ENCODE data around the gene RTP3. TPM values are rescaled to one million over a fixed set of nuclear protein-coding genes. Genes with fewer than 3 reads are reported as not detected.
A peak's percentile ranks its signal among the peaks of the same experiment; 100 is the strongest.
"Not testable (repeated sequence)": the region's sequence is repeated elsewhere in the genome, so short reads cannot be mapped to it uniquely, and the experiment has no call there.

Gene RTP3
- total RNA-seq, 1 donor = not detected

- no peak for DNase-seq (ENCODE audit: low read depth)
- no peak for TF ChIP-seq CTCF (IDR thresholded peaks at IDR 0.05; ENCODE audit: insufficient read depth, low read length)
- H3K4me3 ChIP-seq (ENCODE audit: low read depth, low read length) = no peak overlapping the region
Measured at GRCh38 chr3:46489381-46489780, 8.4 kb upstream of the RTP3 start.

DNA sequence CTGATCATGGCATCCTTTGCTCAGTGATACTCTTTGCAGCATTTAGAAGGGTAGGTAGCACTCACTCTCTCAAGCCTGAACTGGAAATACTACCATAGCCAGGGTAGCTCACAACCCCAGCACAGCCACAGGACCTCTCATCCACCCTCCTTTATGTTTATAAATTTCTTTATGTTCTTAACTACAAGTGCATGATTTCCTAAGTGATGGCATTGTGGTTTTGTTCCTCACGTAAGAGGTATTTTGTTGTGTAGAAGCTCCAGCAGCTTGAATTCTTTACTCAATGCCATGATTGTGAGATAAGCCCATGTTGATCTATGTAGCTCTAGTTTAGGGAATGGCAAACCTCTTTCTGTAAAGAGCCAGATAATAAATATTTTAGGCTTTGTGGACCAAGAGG, 7.9 kb upstream of the RTP3 start:
- DNase-seq (ENCODE audit: low read depth) = peak; percentile 89
- no peak for TF ChIP-seq CTCF (IDR thresholded peaks at IDR 0.05; ENCODE audit: insufficient read depth, low read length)
- H3K4me3 ChIP-seq (ENCODE audit: low read depth, low read length) = no peak overlapping the region

- H3K4me3 ChIP-seq (ENCODE audit: low read depth, low read length) = no peak overlapping the region
- DNase-seq (ENCODE audit: low read depth) = peak; percentile 89
- no peak for TF ChIP-seq CTCF (IDR thresholded peaks at IDR 0.05; ENCODE audit: insufficient read depth, low read length)
Measured at GRCh38 chr3:46490338-46491084, 7.3 kb upstream of the RTP3 start.

GRCh38 chr3:46491089-46492070, 6.4 kb upstream of the RTP3 start:
- no peak for TF ChIP-seq CTCF (IDR thresholded peaks at IDR 0.05; ENCODE audit: insufficient read depth, low read length)
- H3K4me3 ChIP-seq (ENCODE audit: low read depth, low read length) = no peak overlapping the region
- peak; percentile 58 for DNase-seq (ENCODE audit: low read depth)

GRCh38 chr3:46492890-46493547, 4.8 kb upstream of the RTP3 start:
- DNase-seq (ENCODE audit: low read depth) = no peak
- no peak for TF ChIP-seq CTCF (IDR thresholded peaks at IDR 0.05; ENCODE audit: insufficient read depth, low read length)

DNA sequence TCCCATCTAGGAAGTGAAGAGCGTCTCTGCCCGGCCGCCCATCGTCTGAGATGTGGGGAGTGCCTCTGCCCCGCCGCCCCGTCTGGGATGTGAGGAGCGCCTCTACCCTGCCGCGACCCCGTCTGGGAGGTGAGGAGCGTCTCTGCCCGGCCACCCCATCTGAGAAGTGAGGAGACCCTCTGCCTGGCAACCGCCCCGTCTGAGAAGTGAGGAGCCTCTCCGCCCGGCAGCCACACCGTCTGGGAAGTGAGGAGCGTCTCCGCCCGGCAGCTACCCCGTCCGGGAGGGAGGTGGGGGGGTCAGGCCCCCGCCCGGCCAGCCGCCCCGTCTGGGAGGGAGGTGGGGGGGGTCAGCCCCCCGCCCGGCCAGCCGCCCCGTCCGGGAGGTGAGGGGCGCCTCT, 3.3 kb upstream of the RTP3 start:
- H3K4me3 ChIP-seq (ENCODE audit: low read depth, low read length); DNase-seq (ENCODE audit: low read depth): not testable (repeated sequence)

More at GRCh38 chr3:46492890-46493547, 4.8 kb upstream of the RTP3 start:
- no peak overlapping the region for H3K4me3 ChIP-seq (ENCODE audit: low read depth, low read length)

All from fibroblast of the aortic adventitia (primary cell).